T-helper 2 cell treated with Interferon-gamma antibody and Interleukin-4, amounts not matched to agents 5 μg/mL and 100 μg/mL, for 36 hours (primary cell): Measurements from ENCODE around the gene SLC41A3.
"Not testable (repeated sequence)": the region's sequence is repeated elsewhere in the genome, so short reads cannot be mapped to it uniquely, and the experiment has no call there.

Experiments
- DNase-seq: peaks from one replicate; pipeline ENCODE4 v3.0.0; 2021; ENCODE audit warnings: low spot score
- H3K27ac Mint-ChIP-seq: one replicate; pipeline ENCODE4 v1.8.0; 2021; ENCODE audit warnings: mild to moderate bottlenecking, mixed read lengths
- H3K27me3 Mint-ChIP-seq: one replicate; pipeline ENCODE4 v1.8.0; 2021; ENCODE audit warnings: low read depth, mixed read lengths
- H3K36me3 Mint-ChIP-seq: one replicate; pipeline ENCODE4 v1.8.0; 2021; ENCODE audit warnings: low read depth, mixed read lengths
- H3K4me1 Mint-ChIP-seq: one replicate; pipeline ENCODE4 v1.8.0; 2021; ENCODE audit warnings: low read depth, mixed read lengths
- H3K4me3 Mint-ChIP-seq: one replicate; pipeline ENCODE4 v1.8.0; 2022; ENCODE audit warnings: mild to moderate bottlenecking, moderate library complexity, mixed read lengths
- H3K9me3 Mint-ChIP-seq: one replicate; pipeline ENCODE4 v1.8.0; 2021; ENCODE audit warnings: mixed read lengths

SLC41A3 gene

GRCh38 chr3:126105691-126106187, 21.8 kb upstream of the SLC41A3 start:
- no peaks in the 10 kb centered on the region for H3K27me3 Mint-ChIP-seq
- H3K27ac Mint-ChIP-seq, result no peak overlapping the region
- DNase-seq, result no peak
- H3K4me3 Mint-ChIP-seq, result no peak overlapping the region
- H3K4me1 Mint-ChIP-seq, result no peaks in the 10 kb centered on the region
- H3K9me3 Mint-ChIP-seq, result no peaks in the 10 kb centered on the region
- H3K36me3 Mint-ChIP-seq, result no peaks in the 10 kb centered on the region

GRCh38 chr3:126104742-126105605, 21.1 kb upstream of the SLC41A3 start:
- no peak overlapping the region for H3K4me3 Mint-ChIP-seq
- H3K27ac Mint-ChIP-seq, result no peak overlapping the region
- no peaks in the 10 kb centered on the region for H3K9me3 Mint-ChIP-seq
- H3K27me3 Mint-ChIP-seq, result no peaks in the 10 kb centered on the region
- H3K36me3 Mint-ChIP-seq, result no peaks in the 10 kb centered on the region
- no peaks in the 10 kb centered on the region for H3K4me1 Mint-ChIP-seq
- DNase-seq, result no peak

- H3K27me3 Mint-ChIP-seq, result no peaks in the 10 kb centered on the region
- H3K27ac Mint-ChIP-seq, result no peak overlapping the region
- H3K9me3 Mint-ChIP-seq, result no peaks in the 10 kb centered on the region
- no peak for DNase-seq
- no peak overlapping the region for H3K4me3 Mint-ChIP-seq
- H3K4me1 Mint-ChIP-seq, result no peaks in the 10 kb centered on the region
- no peaks in the 10 kb centered on the region for H3K36me3 Mint-ChIP-seq
Observed at GRCh38 chr3:126104028-126104635, 20.2 kb upstream of the SLC41A3 start.

GRCh38 chr3:126103121-126104027, 19.4 kb upstream of the SLC41A3 start:
- Mint-ChIP-seq H3K4me3 (no peak overlapping the region), H3K9me3 (no peaks in the 10 kb centered on the region), H3K27ac (no peak overlapping the region), H3K36me3 (no peaks in the 10 kb centered on the region), H3K27me3 (no peaks in the 10 kb centered on the region), H3K4me1 (no peaks in the 10 kb centered on the region)
- no peak for DNase-seq

- H3K27me3 Mint-ChIP-seq, result no peaks in the 10 kb centered on the region
- no peak overlapping the region for H3K4me3 Mint-ChIP-seq
- H3K27ac Mint-ChIP-seq, result no peak overlapping the region
- no peaks in the 10 kb centered on the region for H3K4me1 Mint-ChIP-seq
- H3K9me3 Mint-ChIP-seq, result peaks cover 3% of the 10 kb centered on the region
- DNase-seq, result no peak
- H3K36me3 Mint-ChIP-seq, result no peaks in the 10 kb centered on the region
Observed at GRCh38 chr3:126102530-126102951, 18.6 kb upstream of the SLC41A3 start.

- Mint-ChIP-seq H3K36me3 (no peaks in the 10 kb centered on the region), H3K4me1 (no peaks in the 10 kb centered on the region), H3K27me3 (no peaks in the 10 kb centered on the region), H3K4me3 (no peak overlapping the region), H3K9me3 (peaks cover 5% of the 10 kb centered on the region), H3K27ac (no peak overlapping the region)
- DNase-seq, result no peak
Observed at GRCh38 chr3:126102011-126102410, 18.1 kb upstream of the SLC41A3 start.

GRCh38 chr3:126101521-126101982, 17.6 kb upstream of the SLC41A3 start:
- Mint-ChIP-seq H3K36me3 (no peaks in the 10 kb centered on the region), H3K27ac (no peak overlapping the region), H3K4me3 (no peak overlapping the region), H3K27me3 (no peaks in the 10 kb centered on the region), H3K9me3 (peaks cover 10% of the 10 kb centered on the region), H3K4me1 (no peaks in the 10 kb centered on the region)
- no peak for DNase-seq

- DNase-seq, result no peak
- Mint-ChIP-seq H3K9me3 (peaks cover 18% of the 10 kb centered on the region), H3K4me3 (no peak overlapping the region), H3K27ac (no peak overlapping the region), H3K27me3 (no peaks in the 10 kb centered on the region), H3K4me1 (no peaks in the 10 kb centered on the region), H3K36me3 (no peaks in the 10 kb centered on the region)
Observed at GRCh38 chr3:126100634-126101301, 16.8 kb upstream of the SLC41A3 start.

GRCh38 chr3:126100269-126100633, 16.3 kb upstream of the SLC41A3 start:
- no peaks in the 10 kb centered on the region for H3K27me3 Mint-ChIP-seq
- H3K4me3 Mint-ChIP-seq, result no peak overlapping the region
- no peaks in the 10 kb centered on the region for H3K36me3 Mint-ChIP-seq
- peaks cover 23% of the 10 kb centered on the region for H3K9me3 Mint-ChIP-seq
- no peak for DNase-seq
- no peak overlapping the region for H3K27ac Mint-ChIP-seq
- H3K4me1 Mint-ChIP-seq, result no peaks in the 10 kb centered on the region

- Mint-ChIP-seq H3K27ac (no peak overlapping the region), H3K36me3 (no peaks in the 10 kb centered on the region), H3K4me3 (no peak overlapping the region), H3K27me3 (no peaks in the 10 kb centered on the region), H3K9me3 (peaks cover 36% of the 10 kb centered on the region), H3K4me1 (no peaks in the 10 kb centered on the region)
- no peak for DNase-seq
Observed at GRCh38 chr3:126098391-126098858, 14.5 kb upstream of the SLC41A3 start.

- DNase-seq, result no peak
- H3K27ac Mint-ChIP-seq, result no peak overlapping the region
- H3K4me1 Mint-ChIP-seq, result no peaks in the 10 kb centered on the region
- H3K9me3 Mint-ChIP-seq, result peaks cover 36% of the 10 kb centered on the region
- H3K4me3 Mint-ChIP-seq, result no peak overlapping the region
- no peaks in the 10 kb centered on the region for H3K27me3 Mint-ChIP-seq
- H3K36me3 Mint-ChIP-seq, result no peaks in the 10 kb centered on the region
Observed at GRCh38 chr3:126097801-126098200, 13.9 kb upstream of the SLC41A3 start.

GRCh38 chr3:126096274-126096673, 12.3 kb upstream of the SLC41A3 start:
- H3K4me3 Mint-ChIP-seq, H3K27me3 Mint-ChIP-seq, H3K4me1 Mint-ChIP-seq, DNase-seq, H3K27ac Mint-ChIP-seq, H3K36me3 Mint-ChIP-seq: not testable (repeated sequence)
- peaks cover 46% of the 10 kb centered on the region for H3K9me3 Mint-ChIP-seq

GRCh38 chr3:126092128-126092527, 8.2 kb upstream of the SLC41A3 start:
- H3K27me3 Mint-ChIP-seq, H3K4me1 Mint-ChIP-seq, H3K27ac Mint-ChIP-seq, H3K36me3 Mint-ChIP-seq, DNase-seq, H3K4me3 Mint-ChIP-seq: not testable (repeated sequence)
- H3K9me3 Mint-ChIP-seq, result peaks cover 60% of the 10 kb centered on the region
